HCT116 (cell line): Measurements from ENCODE around the gene DPM2. TPM values are rescaled to one million over a fixed set of nuclear protein-coding genes. Genes with fewer than 3 reads are reported as not detected.
A peak's percentile ranks its signal among the peaks of the same experiment; 100 is the strongest.

Source experiments
- ATAC-seq: fragments of 200-7000 bp; cut with Tn5 transposase; 2 replicates; pipeline ENCODE4 v1.9.1; 2020; ENCODE audit warnings: mild to moderate bottlenecking, moderate library complexity
- BruUV-seq: library from RNA; stranded (reverse); fragments of 400-500 nt; replicated peaks from 2 replicates; lab custom pipeline; 2021; lab: Mats Ljungman, UMichigan
- CTCF ChIA-PET: fragments of 300-600 bp; sonication (Branson Sonifier 250); formaldehyde crosslinking; loops from one replicate; lab custom pipeline; 2021; ENCODE audit warnings: antibody characterized with exemption; lab: Charles Lee
- POLR2A ChIA-PET: fragments of 300-600, 350-600 bp; sonication (Branson Sonifier 250); formaldehyde crosslinking; loops from one replicate; lab custom pipeline; 2021; ENCODE audit warnings: antibody characterized with exemption; lab: Charles Lee
- RAD21 ChIA-PET, 2 experiments: fragments of 300-600 bp; sonication (Branson Sonifier 250); formaldehyde crosslinking; loops; one replicate each; lab custom pipeline; 2023; ENCODE audit warnings: low total read pairs in 2 of 2; ENCODE audit not compliant: uncharacterized antibody in 2 of 2, unreplicated experiment in 2 of 2, low non-redundant PET in 1 of 2; lab: Charles Lee
- DNase-seq: peaks from one replicate; pipeline ENCODE4 v3.0.0-alpha.2; 2010; ENCODE audit warnings: low read depth, low spot score
- H2AFZ ChIP-seq: fragments of 200-600 bp; shearing (Covaris generic), sonication (generic); 2 replicates; pipeline ENCODE4 v1.6.1; 2017; ENCODE audit warnings: low read depth, mixed run types, mixed read lengths, antibody characterized with exemption, low read length; ENCODE audit not compliant: poor library complexity, severe bottlenecking
- H3K27ac ChIP-seq: 2 replicates; pipeline ENCODE4 v1.5.1; 2012; ENCODE audit warnings: low read depth, low read length
- H3K27me3 ChIP-seq: fragments of 200-600 bp; sonication (generic); 2 replicates; pipeline ENCODE4 v1.6.1; 2016; ENCODE audit warnings: mixed run types, low read length, mixed read lengths; ENCODE audit not compliant: insufficient read depth
- H3K36me3 ChIP-seq, 2 experiments: fragments of 200-500 bp in 1 of 2; fragments of 200-600 bp in 1 of 2; sonication (Bioruptor generic) in 1 of 2; sonication (generic) in 1 of 2; 2 replicates each; pipeline versions ENCODE4 v1.5.1 to v1.6.1; 2014 to 2016; ENCODE audit warnings: low read length in 2 of 2, inconsistent platforms in 1 of 2, mixed read lengths in 1 of 2, mixed run types in 1 of 2; ENCODE audit not compliant: insufficient read depth in 2 of 2, control insufficient read depth in 1 of 2
- H3K4me1 ChIP-seq, 2 experiments: fragments of 200-600 bp in 1 of 2; sonication (generic) in 1 of 2; 2 replicates each; pipeline versions ENCODE4 v1.5.1 to v1.6.1; 2012 to 2017; ENCODE audit warnings: low read length in 2 of 2, inconsistent platforms in 1 of 2, mild to moderate bottlenecking in 1 of 2, mixed read lengths in 1 of 2, mixed run types in 1 of 2, moderate library complexity in 1 of 2; ENCODE audit not compliant: insufficient read depth in 2 of 2, control insufficient read depth in 1 of 2
- H3K4me2 ChIP-seq: fragments of 200-600 bp; sonication (generic); 2 replicates; pipeline ENCODE4 v1.6.1; 2017; ENCODE audit warnings: mixed run types, low read length, mixed read lengths
- H3K4me3 ChIP-seq, 2 experiments: fragments of 200-600 bp in 1 of 2; sonication (generic) in 1 of 2; replicated peaks in 1 of 2; 2 replicates each; pipeline ENCODE4 v1.5.1; 2011 to 2016; ENCODE audit warnings: low read length in 2 of 2, control low read depth in 1 of 2, low read depth in 1 of 2, mild to moderate bottlenecking in 1 of 2, mixed read lengths in 1 of 2, mixed run types in 1 of 2
- H3K79me2 ChIP-seq: fragments of 200-600 bp; sonication (generic); 2 replicates; pipeline ENCODE4 v1.6.1; 2017; ENCODE audit warnings: mild to moderate bottlenecking, mixed run types, low read length, moderate library complexity, mixed read lengths; ENCODE audit not compliant: insufficient read depth
- H3K9ac ChIP-seq: fragments of 200-600 bp; sonication (generic); 2 replicates; pipeline ENCODE4 v1.6.1; 2016; ENCODE audit warnings: low read length, mixed read lengths
- H3K9me2 ChIP-seq: fragments of 200-600 bp; sonication (generic), shearing (Covaris generic); 2 replicates; pipeline ENCODE4 v1.6.1; 2017; ENCODE audit warnings: mixed run types, mild to moderate bottlenecking, moderate library complexity; ENCODE audit not compliant: insufficient read depth
- H3K9me3 ChIP-seq, 2 experiments: fragments of 200-500 bp in 1 of 2; fragments of 200-600 bp in 1 of 2; sonication (Bioruptor generic) in 1 of 2; sonication (generic) in 1 of 2; 2 replicates each; pipeline ENCODE4 v1.6.1; 2014 to 2017; ENCODE audit warnings: low read length in 2 of 2, mixed read lengths in 2 of 2, inconsistent platforms in 1 of 2, low read depth in 1 of 2, mild to moderate bottlenecking in 1 of 2, mixed run types in 1 of 2, moderate library complexity in 1 of 2; ENCODE audit not compliant: control insufficient read depth in 1 of 2, insufficient read depth in 1 of 2
- H4K20me1 ChIP-seq: fragments of 200-600 bp; sonication (generic), shearing (Covaris generic); 2 replicates; pipeline ENCODE4 v1.6.1; 2017; ENCODE audit warnings: mixed run types, mild to moderate bottlenecking, moderate library complexity; ENCODE audit not compliant: insufficient read depth
- CBX3 ChIP-seq: IDR thresholded peaks from 2 replicates; pipeline ENCODE4 v1.6.1; 2012; ENCODE audit warnings: low read depth
- CEBPB ChIP-seq: IDR thresholded peaks from 2 replicates; pipeline ENCODE4 v1.6.1; 2012; ENCODE audit warnings: low read depth
- EGR1 ChIP-seq: IDR thresholded peaks from 2 replicates; pipeline ENCODE4 v1.6.1; 2012; ENCODE audit warnings: low read depth
- EZH2phosphoT487 ChIP-seq: fragments of 200-600 bp; IDR thresholded peaks from 2 replicates; pipeline ENCODE4 v1.6.1; 2018; ENCODE audit warnings: antibody characterized with exemption, borderline replicate concordance
- FOSL1 ChIP-seq: IDR thresholded peaks from 2 replicates; pipeline ENCODE4 v1.6.1; 2012; ENCODE audit warnings: low read depth
- JUND ChIP-seq: IDR thresholded peaks from 2 replicates; pipeline ENCODE4 v1.6.1; 2012
- POLR2AphosphoS5 ChIP-seq: IDR thresholded peaks from 2 replicates; pipeline ENCODE4 v1.6.1; 2011; ENCODE audit warnings: mild to moderate bottlenecking, low read depth, low read length, moderate library complexity
- RAD21 ChIP-seq: IDR thresholded peaks from 2 replicates; pipeline ENCODE4 v1.6.1; 2012; ENCODE audit warnings: low read depth, mild to moderate bottlenecking
- SIN3A ChIP-seq: IDR thresholded peaks from 2 replicates; pipeline ENCODE4 v1.6.1; 2012; ENCODE audit warnings: low read depth
- SP1 ChIP-seq: IDR thresholded peaks from 2 replicates; pipeline ENCODE4 v1.6.1; 2012; ENCODE audit warnings: low read depth
- TCF7L2 ChIP-seq: IDR thresholded peaks from 2 replicates; pipeline ENCODE4 v1.7.0; 2011; ENCODE audit warnings: borderline replicate concordance, inconsistent platforms; ENCODE audit not compliant: insufficient read depth, insufficient read length; ENCODE audit errors: extremely low read depth
- ZNF274 ChIP-seq: fragments of 200-500 bp; sonication (Bioruptor generic); IDR thresholded peaks from 2 replicates; pipeline ENCODE4 v1.6.1; 2014; ENCODE audit warnings: mild to moderate bottlenecking, low read depth, low read length, inconsistent platforms
- intact Hi-C: fragments of 100-400 bp; cut with micrococcal nuclease; formaldehyde crosslinking; loops from 2 replicates; pipeline ENCODE4 v1.10.0; 2022
- total RNA-seq: library from RNA; stranded (reverse); gene quantifications from one replicate; pipeline ENCODE4 v1.2.1, GENCODE V29; 2021; ENCODE audit not compliant: unreplicated experiment
- TF ChIP-seq, protein P1 (sequence below), 3 experiments: fragments of 200-600 bp in 1 of 3; sonication (generic) in 1 of 3; IDR thresholded peaks in 2 of 3; conservative IDR thresholded peaks in 1 of 3; 2 replicates each; pipeline ENCODE4 v1.5.1; 2012 to 2017; ENCODE audit warnings: low read depth in 2 of 3, low read length in 2 of 3, antibody characterized with exemption in 1 of 3, borderline replicate concordance in 1 of 3, control low read depth in 1 of 3, mild to moderate bottlenecking in 1 of 3, mixed read lengths in 1 of 3, mixed run types in 1 of 3, moderate library complexity in 1 of 3; ENCODE audit not compliant: insufficient read depth in 1 of 3
- TF ChIP-seq, protein P2 (sequence below): IDR thresholded peaks from 2 replicates; pipeline ENCODE4 v1.6.1; 2012

DPM2 gene
- total RNA-seq, 1 experiment from 2014 or later, result 54.6 TPM

DNA sequence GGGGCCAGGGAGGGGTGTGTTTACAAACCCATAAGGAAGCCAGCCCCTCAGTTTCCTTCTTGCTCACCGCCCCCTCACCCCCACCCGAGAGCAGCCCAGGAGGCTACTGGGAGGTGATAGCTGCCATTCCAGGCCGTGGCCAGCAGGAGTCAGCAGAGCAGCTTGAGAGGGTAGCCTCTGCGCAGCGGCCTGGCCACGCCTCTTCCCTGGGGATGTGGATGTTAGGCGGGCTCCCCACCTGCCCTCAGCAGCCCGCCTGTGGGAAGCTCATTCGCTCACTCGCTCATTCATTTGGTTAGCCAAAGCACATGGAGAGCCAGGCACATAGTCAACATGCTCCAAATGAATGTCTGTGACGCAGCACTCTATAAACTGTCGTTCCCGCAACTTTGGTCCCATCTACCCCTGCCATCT, 6.1 kb upstream of the DPM2 start:
- Histone ChIP-seq H3K4me2 (no peak overlapping the region), H3K27ac (peak overlapping the region; percentile 41), H3K79me2 (no peaks in the 10 kb centered on the region), H2AFZ (no peak overlapping the region), H3K9me3 (no peaks in the 10 kb centered on the region), H3K36me3 (peaks cover 0 to 9% of the 10 kb centered on the region in 2 experiments; a peak in 2 of 4 replicates), H3K27me3 (no peaks in the 10 kb centered on the region), H3K4me3 (no peak overlapping the region), H3K9me2 (no peaks in the 10 kb centered on the region), H4K20me1 (no peaks in the 10 kb centered on the region), H3K9ac (no peak overlapping the region), H3K4me1 (peaks cover 10 to 21% of the 10 kb centered on the region in 2 experiments)
- CTCF ChIA-PET, result interaction anchor here (0.6 to 3.0 kb wide), 23 partner anchors 9 to 182 kb away, joined by 3 to 40 read pairs (median 4); partner anchors contain the start of genes NAIF1, PIP5KL1 and SLC25A25
- no TSS peak for BruUV-seq
- ATAC-seq (peak; percentile 91), DNase-seq (peak; percentile 51)
- TF ChIP-seq SIN3A (no peak), JUND (no peak)
- TF ChIP-seq, protein P1, sequence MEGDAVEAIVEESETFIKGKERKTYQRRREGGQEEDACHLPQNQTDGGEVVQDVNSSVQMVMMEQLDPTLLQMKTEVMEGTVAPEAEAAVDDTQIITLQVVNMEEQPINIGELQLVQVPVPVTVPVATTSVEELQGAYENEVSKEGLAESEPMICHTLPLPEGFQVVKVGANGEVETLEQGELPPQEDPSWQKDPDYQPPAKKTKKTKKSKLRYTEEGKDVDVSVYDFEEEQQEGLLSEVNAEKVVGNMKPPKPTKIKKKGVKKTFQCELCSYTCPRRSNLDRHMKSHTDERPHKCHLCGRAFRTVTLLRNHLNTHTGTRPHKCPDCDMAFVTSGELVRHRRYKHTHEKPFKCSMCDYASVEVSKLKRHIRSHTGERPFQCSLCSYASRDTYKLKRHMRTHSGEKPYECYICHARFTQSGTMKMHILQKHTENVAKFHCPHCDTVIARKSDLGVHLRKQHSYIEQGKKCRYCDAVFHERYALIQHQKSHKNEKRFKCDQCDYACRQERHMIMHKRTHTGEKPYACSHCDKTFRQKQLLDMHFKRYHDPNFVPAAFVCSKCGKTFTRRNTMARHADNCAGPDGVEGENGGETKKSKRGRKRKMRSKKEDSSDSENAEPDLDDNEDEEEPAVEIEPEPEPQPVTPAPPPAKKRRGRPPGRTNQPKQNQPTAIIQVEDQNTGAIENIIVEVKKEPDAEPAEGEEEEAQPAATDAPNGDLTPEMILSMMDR (IDR thresholded peaks at IDR 0.05 in 2 of 3, conservative IDR thresholded peaks at IDR 0.05 in 1 of 3; ENCODE audit: borderline replicate concordance in 1 of 3, insufficient read depth in 1 of 3, low read depth in 2 of 3, low read length in 2 of 3), result peak in 2 of 3 experiments; percentile 93 to 95; a peak in 4 of 6 replicates
- intact Hi-C loops, result loop anchor here (1.0 to 2.0 kb wide), 3 partner anchors 92 to 174 kb away; no protein-coding TSS in a partner anchor
- RAD21 ChIA-PET, result interaction anchor here (0.6 to 2.1 kb wide), 3 partner anchors 91 to 96 kb away, joined by 6 to 11 read pairs (median 10); no protein-coding TSS in a partner anchor
- POLR2A ChIA-PET, result no interaction called here

- H3K27ac ChIP-seq, result no peak overlapping the region; the same call in 1 of the 2 replicates
- ChIA-PET RAD21 (interaction anchor here (0.6 to 2.1 kb wide), 4 partner anchors 92 to 124 kb away, joined by 4 to 11 read pairs (median 7); partner anchors contain the start of gene NAIF1 (in 1 of the 2)), POLR2A (interaction anchor here (1.0 kb wide), 1 partner anchor 155 kb away, joined by 3 read pairs; no protein-coding TSS in a partner anchor), CTCF (interaction anchor here (0.6 to 3.0 kb wide), 27 partner anchors 9 to 182 kb away, joined by 3 to 40 read pairs (median 4); partner anchors contain the start of genes NAIF1, PIP5KL1 and SLC25A25)
- no peaks in the 10 kb centered on the region for H3K79me2 ChIP-seq
- H3K36me3 ChIP-seq, result peaks cover 0 to 9% of the 10 kb centered on the region in 2 experiments; a peak in 2 of 4 replicates
- no peaks in the 10 kb centered on the region for H3K27me3 ChIP-seq
- H3K9ac ChIP-seq, result no peak overlapping the region
- no peaks in the 10 kb centered on the region for H4K20me1 ChIP-seq
- H3K4me1 ChIP-seq, result peaks cover 10 to 21% of the 10 kb centered on the region in 2 experiments
- H2AFZ ChIP-seq, result no peak overlapping the region
- BruUV-seq, result no TSS peak
- DNase-seq (no peak), ATAC-seq (peak; percentile 10)
- H3K9me3 ChIP-seq, result no peaks in the 10 kb centered on the region
- intact Hi-C loops, result loop anchor here (1.0 to 2.0 kb wide), 3 partner anchors 92 to 174 kb away; no protein-coding TSS in a partner anchor
- H3K9me2 ChIP-seq, result no peaks in the 10 kb centered on the region
- no peak overlapping the region for H3K4me3 ChIP-seq
- no peak overlapping the region for H3K4me2 ChIP-seq
- TF ChIP-seq EGR1, result no peak
- TF ChIP-seq CEBPB, result no peak
- no peak for TF ChIP-seq RAD21
- TF ChIP-seq TCF7L2, result no peak
- no peak for TF ChIP-seq EZH2phosphoT487
- TF ChIP-seq FOSL1, result no peak
- TF ChIP-seq, protein P2, sequence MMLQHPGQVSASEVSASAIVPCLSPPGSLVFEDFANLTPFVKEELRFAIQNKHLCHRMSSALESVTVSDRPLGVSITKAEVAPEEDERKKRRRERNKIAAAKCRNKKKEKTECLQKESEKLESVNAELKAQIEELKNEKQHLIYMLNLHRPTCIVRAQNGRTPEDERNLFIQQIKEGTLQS, result no peak
- no peak for TF ChIP-seq SP1
- TF ChIP-seq CBX3, result no peak
- TF ChIP-seq ZNF274, result no peak
- TF ChIP-seq POLR2AphosphoS5, result no peak
Measured at GRCh38 chr9:127943011-127943662, 5.5 kb upstream of the DPM2 start.
